Testis (tissue), 2 donors: Measurements from ENCODE around the gene FOXL1.

Experiments
- POLR2A ChIP-seq: fragments of 450-650 bp; IDR thresholded peaks from one replicate; pipeline ENCODE4 v1.6.1; 2017; ENCODE audit warnings: antibody characterized with exemption, mild to moderate bottlenecking, moderate library complexity
- TF ChIP-seq, protein P1 (sequence below), 3 experiments: fragments of 450-650 bp in 2 of 3; fragments of 200-600 bp in 1 of 3; sonication (generic) in 1 of 3; IDR thresholded peaks; one replicate each; pipeline ENCODE4 v1.5.1; 2016 to 2019; ENCODE audit warnings: antibody characterized with exemption in 3 of 3, mild to moderate bottlenecking in 2 of 3, moderate library complexity in 1 of 3

GRCh38 chr16:86597880-86598606 is 19.7 kb downstream of the FOXL1 start:
- TF ChIP-seq, protein P1, sequence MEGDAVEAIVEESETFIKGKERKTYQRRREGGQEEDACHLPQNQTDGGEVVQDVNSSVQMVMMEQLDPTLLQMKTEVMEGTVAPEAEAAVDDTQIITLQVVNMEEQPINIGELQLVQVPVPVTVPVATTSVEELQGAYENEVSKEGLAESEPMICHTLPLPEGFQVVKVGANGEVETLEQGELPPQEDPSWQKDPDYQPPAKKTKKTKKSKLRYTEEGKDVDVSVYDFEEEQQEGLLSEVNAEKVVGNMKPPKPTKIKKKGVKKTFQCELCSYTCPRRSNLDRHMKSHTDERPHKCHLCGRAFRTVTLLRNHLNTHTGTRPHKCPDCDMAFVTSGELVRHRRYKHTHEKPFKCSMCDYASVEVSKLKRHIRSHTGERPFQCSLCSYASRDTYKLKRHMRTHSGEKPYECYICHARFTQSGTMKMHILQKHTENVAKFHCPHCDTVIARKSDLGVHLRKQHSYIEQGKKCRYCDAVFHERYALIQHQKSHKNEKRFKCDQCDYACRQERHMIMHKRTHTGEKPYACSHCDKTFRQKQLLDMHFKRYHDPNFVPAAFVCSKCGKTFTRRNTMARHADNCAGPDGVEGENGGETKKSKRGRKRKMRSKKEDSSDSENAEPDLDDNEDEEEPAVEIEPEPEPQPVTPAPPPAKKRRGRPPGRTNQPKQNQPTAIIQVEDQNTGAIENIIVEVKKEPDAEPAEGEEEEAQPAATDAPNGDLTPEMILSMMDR (IDR thresholded peaks at IDR 0.05) = no peak
- TF ChIP-seq POLR2A = no peak
